Upper lobe of right lung (tissue), 1 donor: ENCODE results near the gene DNAJB8. TPM values are rescaled to one million over a fixed set of nuclear protein-coding genes. Genes with fewer than 3 reads are reported as not detected.

ENCODE experiments used
- ATAC-seq: fragments of 200-7000 bp; cut with Tn5 transposase; one replicate; pipeline ENCODE4 v1.9.1; 2020; ENCODE audit warnings: mild to moderate bottlenecking, moderate library complexity
- DNase-seq: peaks from one replicate; pipeline ENCODE4 v3.0.0-alpha.2; 2020
- H3K27ac ChIP-seq: fragments of 200-600 bp; one replicate; pipeline ENCODE4 v1.8.0; 2022
- H3K27me3 ChIP-seq: fragments of 200-600 bp; one replicate; pipeline ENCODE4 v1.8.0; 2022; ENCODE audit warnings: mild to moderate bottlenecking
- H3K36me3 ChIP-seq: fragments of 200-600 bp; one replicate; pipeline ENCODE4 v1.8.0; 2022
- H3K4me1 ChIP-seq: fragments of 200-600 bp; one replicate; pipeline ENCODE4 v1.8.0; 2022
- H3K4me3 ChIP-seq: fragments of 200-600 bp; one replicate; pipeline ENCODE4 v1.8.0; 2022; ENCODE audit warnings: mild to moderate bottlenecking
- H3K9me3 ChIP-seq: fragments of 200-600 bp; one replicate; pipeline ENCODE4 v1.8.0; 2022
- intact Hi-C: fragments of 100-400 bp; cut with DNase I; formaldehyde crosslinking; loops from one replicate; pipeline ENCODE4 v1.11.0; 2022
- total RNA-seq: library from RNA; stranded (reverse); fragmentation: NEBNext Ultra II Directional; extraction: Animal tissue kit (Norgen Biotek cat#: 25700); gene quantifications from one replicate; pipeline ENCODE4 v1.2.1, GENCODE V29; 2021
- TF ChIP-seq, protein P1 (sequence below): fragments of 200-600 bp; IDR thresholded peaks from one replicate; pipeline ENCODE4 v1.8.0; 2022; ENCODE audit warnings: antibody characterized with exemption
- donor health status: DM: no; HTN: yes; CAD: no; lungs with severe emphysema.

The DNAJB8 gene
- total RNA-seq, 1 donor from 2014 or later = not detected

DNA sequence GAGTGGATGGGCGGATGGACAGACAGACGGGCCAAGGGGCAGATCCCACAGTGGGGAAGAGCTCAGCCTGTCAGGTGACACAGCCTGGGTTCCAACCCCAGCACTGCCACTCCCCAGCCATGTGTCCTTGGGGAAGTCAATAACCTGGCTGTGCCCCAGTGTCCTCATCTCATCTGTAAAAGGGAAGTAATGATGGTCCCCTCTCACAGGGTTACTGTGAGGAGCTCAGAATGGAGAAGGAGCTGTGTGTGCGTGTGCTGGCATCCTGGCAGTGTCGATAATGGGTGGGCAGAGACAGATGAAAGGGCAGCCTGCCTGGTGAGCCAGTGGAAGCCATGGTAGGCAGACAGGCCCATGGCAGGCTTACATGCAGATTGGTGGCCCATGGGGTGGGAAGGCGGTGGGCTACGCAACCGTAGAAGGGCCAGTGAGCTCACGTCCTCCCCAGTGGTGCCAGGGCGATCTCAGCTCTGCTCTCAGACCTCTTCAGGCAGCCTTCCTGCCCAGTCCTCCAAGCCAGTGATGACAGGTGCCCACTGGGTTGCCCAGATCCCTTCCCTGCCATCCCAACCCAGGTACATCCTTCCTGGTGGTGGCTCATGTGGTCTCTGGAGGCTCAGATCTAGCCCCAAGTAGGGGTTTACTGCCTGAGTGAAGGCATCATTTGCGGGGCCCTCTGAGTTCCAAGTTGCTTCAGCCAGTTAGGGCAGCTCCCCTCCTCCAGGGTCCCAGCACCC lies 2.3 kb upstream of the DNAJB8 start:
- no peak for DNase-seq
- Histone ChIP-seq H3K9me3 (no peaks in the 10 kb centered on the region), H3K4me1 (no peaks in the 10 kb centered on the region), H3K27me3 (no peaks in the 10 kb centered on the region), H3K36me3 (no peaks in the 10 kb centered on the region), H3K4me3 (no peak overlapping the region), H3K27ac (no peak overlapping the region)
- ATAC-seq = no peak
- TF ChIP-seq, protein P1, sequence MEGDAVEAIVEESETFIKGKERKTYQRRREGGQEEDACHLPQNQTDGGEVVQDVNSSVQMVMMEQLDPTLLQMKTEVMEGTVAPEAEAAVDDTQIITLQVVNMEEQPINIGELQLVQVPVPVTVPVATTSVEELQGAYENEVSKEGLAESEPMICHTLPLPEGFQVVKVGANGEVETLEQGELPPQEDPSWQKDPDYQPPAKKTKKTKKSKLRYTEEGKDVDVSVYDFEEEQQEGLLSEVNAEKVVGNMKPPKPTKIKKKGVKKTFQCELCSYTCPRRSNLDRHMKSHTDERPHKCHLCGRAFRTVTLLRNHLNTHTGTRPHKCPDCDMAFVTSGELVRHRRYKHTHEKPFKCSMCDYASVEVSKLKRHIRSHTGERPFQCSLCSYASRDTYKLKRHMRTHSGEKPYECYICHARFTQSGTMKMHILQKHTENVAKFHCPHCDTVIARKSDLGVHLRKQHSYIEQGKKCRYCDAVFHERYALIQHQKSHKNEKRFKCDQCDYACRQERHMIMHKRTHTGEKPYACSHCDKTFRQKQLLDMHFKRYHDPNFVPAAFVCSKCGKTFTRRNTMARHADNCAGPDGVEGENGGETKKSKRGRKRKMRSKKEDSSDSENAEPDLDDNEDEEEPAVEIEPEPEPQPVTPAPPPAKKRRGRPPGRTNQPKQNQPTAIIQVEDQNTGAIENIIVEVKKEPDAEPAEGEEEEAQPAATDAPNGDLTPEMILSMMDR = no peak
- intact Hi-C loops = no loop called here

DNA sequence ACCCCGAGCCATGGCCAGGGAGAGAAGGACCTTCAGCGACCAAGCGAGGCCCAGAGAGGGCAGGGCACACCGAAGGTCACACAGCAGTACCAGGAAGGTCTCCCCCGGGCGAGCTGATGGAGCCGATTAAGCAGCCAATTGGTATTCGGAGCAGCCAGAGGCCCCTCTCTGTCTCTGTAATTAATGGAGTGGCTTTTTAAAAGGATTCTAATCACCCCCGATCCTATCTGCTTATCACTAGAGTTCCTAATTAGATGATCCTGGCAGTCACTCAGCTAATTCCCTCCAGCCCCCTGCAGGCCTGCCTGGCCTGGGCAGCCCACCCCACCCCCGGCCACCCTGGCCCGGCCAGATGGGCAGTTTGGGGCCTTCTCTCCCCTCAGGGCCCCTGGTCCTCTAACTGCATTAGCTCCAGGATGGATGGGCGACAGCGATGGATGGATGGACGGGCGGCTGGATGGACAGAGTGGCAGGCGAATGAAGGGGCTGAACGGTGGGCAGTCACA lies 1.6 kb upstream of the DNAJB8 start:
- no peak overlapping the region for H3K27ac ChIP-seq
- intact Hi-C loops = no loop called here
- TF ChIP-seq, protein P1 = no peak
- ATAC-seq (no peak), DNase-seq (no peak)
- no peaks in the 10 kb centered on the region for H3K27me3 ChIP-seq
- no peaks in the 10 kb centered on the region for H3K4me1 ChIP-seq
- H3K4me3 ChIP-seq = no peak overlapping the region
- no peaks in the 10 kb centered on the region for H3K36me3 ChIP-seq
- H3K9me3 ChIP-seq = no peaks in the 10 kb centered on the region

DNA sequence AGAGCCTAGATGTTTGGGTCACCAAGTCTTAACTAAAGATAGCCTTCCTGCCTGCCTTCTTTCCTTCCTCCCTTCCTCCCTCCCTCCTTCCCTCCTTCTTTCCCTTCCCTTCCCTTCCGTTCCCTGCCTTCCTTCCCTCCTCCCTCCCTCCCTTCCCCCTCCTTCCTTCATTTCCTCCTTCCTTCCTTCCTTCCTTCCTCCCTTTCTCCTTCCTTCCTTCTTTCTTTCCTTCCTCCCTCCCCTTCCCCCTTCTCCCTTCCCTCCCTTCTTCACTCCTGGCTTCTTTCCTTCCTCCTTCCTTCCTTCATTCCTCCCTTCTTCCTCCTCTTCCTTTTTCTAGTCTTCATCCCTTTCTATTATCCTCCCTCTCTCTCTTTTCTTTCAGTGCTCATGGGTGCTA lies 2.0 kb downstream of the DNAJB8 start:
- intact Hi-C loops = no loop called here
- Histone ChIP-seq H3K4me3 (no peak overlapping the region), H3K4me1 (no peaks in the 10 kb centered on the region), H3K27me3 (no peaks in the 10 kb centered on the region), H3K9me3 (no peaks in the 10 kb centered on the region), H3K36me3 (no peaks in the 10 kb centered on the region), H3K27ac (no peak overlapping the region)
- DNase-seq (no peak), ATAC-seq (no peak)
- TF ChIP-seq, protein P1 = no peak

DNA sequence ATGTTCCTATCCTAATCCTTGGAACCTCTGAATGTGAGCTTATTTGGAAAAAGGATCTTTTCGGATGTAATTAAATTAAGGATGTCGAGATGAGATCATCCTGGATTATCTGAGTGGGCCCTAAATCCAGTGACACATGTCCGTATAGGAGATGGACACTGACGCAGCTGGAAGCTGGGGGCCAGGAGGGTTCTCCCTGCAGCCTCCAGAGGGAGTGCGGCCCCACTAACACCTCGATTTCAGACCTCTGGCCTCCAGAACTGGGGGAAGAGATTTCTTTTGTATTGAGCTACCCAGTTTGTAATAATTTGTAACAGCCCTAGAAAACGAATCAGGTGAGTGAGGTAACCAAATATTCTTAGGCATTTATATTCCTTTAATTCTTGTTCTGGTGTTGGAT lies 2.5 kb downstream of the DNAJB8 start:
- no peaks in the 10 kb centered on the region for H3K27me3 ChIP-seq
- no peak overlapping the region for H3K27ac ChIP-seq
- H3K4me1 ChIP-seq = no peaks in the 10 kb centered on the region
- TF ChIP-seq, protein P1 = peak; percentile 24
- no peak overlapping the region for H3K4me3 ChIP-seq
- ATAC-seq (no peak), DNase-seq (no peak)
- H3K9me3 ChIP-seq = no peaks in the 10 kb centered on the region
- no peaks in the 10 kb centered on the region for H3K36me3 ChIP-seq
- intact Hi-C loops = no loop called here

DNA sequence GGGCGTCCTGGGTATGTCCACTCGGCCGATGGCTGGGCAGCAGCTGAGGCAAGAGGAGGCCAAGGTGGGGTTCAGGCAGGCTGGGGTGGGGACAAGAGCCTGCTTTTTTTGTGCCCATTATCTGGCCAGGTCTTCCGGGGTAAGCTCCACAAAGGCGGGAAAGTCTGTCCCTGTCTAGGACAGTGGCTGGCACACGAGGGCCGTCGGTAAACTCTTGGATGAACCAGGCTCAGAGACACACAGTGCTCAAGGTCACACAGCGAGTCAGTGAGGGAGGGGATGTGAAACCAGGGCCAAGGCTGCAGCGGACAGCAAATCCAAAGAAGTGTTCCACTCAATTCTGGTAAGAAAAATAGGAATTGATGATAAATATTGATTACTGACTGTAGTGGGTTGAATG lies 2.9 kb downstream of the DNAJB8 start:
- H3K4me3 ChIP-seq = no peak overlapping the region
- no peaks in the 10 kb centered on the region for H3K9me3 ChIP-seq
- DNase-seq (no peak), ATAC-seq (no peak)
- H3K27ac ChIP-seq = no peak overlapping the region
- no peaks in the 10 kb centered on the region for H3K4me1 ChIP-seq
- intact Hi-C loops = no loop called here
- no peaks in the 10 kb centered on the region for H3K27me3 ChIP-seq
- TF ChIP-seq, protein P1 = no peak
- H3K36me3 ChIP-seq = no peaks in the 10 kb centered on the region
